Esophagus muscularis mucosa (tissue), 4 donors: ENCODE measurements around the gene AGA.

Experiments used
- EP300 ChIP-seq: sonication (generic); formaldehyde crosslinking; IDR thresholded peaks from one replicate; pipeline ENCODE4 v1.6.1; 2017; ENCODE audit warnings: antibody characterized with exemption
- POLR2A ChIP-seq: fragments of 450-650 bp; IDR thresholded peaks from one replicate; pipeline ENCODE4 v1.6.1; 2017; ENCODE audit warnings: antibody characterized with exemption, moderate library complexity, mild to moderate bottlenecking, low read depth
- POLR2AphosphoS5 ChIP-seq, 2 donors: sonication (generic); formaldehyde crosslinking; IDR thresholded peaks; one replicate each; pipeline ENCODE4 v1.6.1; 2017; ENCODE audit warnings: antibody characterized with exemption in 2 of 2
- TF ChIP-seq, protein P1 (sequence below), 3 experiments: fragments of 200-600 bp in 2 of 3; fragments of 450-650 bp in 1 of 3; sonication (generic) in 2 of 3; IDR thresholded peaks; one replicate each; pipeline ENCODE4 v1.5.1; 2017 to 2019; ENCODE audit warnings: antibody characterized with exemption in 3 of 3, mild to moderate bottlenecking in 2 of 3, moderate library complexity in 1 of 3

GRCh38 chr4:177434667-177435066 is 7.6 kb downstream of the AGA start:
- TF ChIP-seq POLR2A: no peak
- no peak for TF ChIP-seq POLR2AphosphoS5 (IDR thresholded peaks at IDR 0.05)
- TF ChIP-seq, protein P1, sequence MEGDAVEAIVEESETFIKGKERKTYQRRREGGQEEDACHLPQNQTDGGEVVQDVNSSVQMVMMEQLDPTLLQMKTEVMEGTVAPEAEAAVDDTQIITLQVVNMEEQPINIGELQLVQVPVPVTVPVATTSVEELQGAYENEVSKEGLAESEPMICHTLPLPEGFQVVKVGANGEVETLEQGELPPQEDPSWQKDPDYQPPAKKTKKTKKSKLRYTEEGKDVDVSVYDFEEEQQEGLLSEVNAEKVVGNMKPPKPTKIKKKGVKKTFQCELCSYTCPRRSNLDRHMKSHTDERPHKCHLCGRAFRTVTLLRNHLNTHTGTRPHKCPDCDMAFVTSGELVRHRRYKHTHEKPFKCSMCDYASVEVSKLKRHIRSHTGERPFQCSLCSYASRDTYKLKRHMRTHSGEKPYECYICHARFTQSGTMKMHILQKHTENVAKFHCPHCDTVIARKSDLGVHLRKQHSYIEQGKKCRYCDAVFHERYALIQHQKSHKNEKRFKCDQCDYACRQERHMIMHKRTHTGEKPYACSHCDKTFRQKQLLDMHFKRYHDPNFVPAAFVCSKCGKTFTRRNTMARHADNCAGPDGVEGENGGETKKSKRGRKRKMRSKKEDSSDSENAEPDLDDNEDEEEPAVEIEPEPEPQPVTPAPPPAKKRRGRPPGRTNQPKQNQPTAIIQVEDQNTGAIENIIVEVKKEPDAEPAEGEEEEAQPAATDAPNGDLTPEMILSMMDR (IDR thresholded peaks at IDR 0.05): no peak
- no peak for TF ChIP-seq EP300
